ENCODE results near the gene MYOM3. TPM values are rescaled to one million over a fixed set of nuclear protein-coding genes. Genes with fewer than 3 reads are reported as not detected.

Gene MYOM3
- total RNA-seq, result not detected

GRCh38 chr1:24111996-24112779, at the start of gene MYOM3:
TSS of gene MYOM3 (minus strand) at chr1:24112135. CDS start at chr1:24108636, 3,499 bp downstream.

DNA sequence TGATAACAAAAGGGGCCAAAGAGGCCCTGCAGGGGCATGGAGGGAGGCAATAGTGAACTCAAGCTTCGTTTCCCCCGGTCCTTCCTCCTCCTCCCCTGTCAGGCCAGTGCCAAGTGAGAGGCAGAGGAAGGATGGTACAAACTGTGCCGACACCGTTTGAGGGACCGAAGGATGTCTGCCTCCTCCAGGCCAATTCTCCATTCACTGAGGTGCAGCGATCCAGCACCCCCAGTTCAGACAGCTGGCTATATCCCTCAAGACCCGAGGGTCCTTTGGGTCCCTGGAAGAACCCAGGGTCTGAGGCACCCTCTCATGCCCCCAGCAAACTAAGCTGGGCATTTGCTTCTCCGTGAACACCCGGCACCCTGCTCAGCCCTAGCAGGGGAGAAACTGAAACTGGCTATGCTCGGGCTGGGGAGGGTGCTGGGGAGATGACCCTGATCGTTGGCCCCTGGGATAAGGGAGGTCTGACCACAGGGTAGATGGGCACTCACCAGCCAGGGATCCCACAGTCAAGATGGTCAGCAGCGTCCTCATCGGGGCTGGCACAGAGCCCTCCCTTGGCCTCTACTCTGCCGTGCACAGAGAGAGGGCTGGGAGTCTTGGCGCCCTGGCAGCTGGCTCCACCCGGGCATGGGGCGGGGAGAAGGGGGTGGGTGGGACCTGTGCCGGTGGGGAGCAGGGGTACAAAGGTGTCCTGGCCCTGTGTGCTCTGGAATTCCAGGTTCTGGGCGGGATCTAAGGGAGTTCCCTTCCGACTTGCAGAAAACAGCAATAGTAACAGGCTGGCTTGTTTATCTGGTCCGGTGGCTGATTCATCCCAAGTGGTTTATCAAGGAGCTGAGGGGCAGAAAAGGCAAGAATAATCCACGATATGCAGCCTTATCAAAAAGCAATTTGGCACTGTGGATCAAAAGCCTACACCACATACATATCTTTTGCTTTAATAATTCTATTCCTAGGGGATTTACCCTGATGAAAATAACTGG, 30.9 kb upstream of the MYOM3 start, which contains the start of gene IL22RA1:
Gene IL22RA1 (minus strand): TSS at position 595 of the 989 bp plus-strand sequence. CDS start 58 bp downstream, at position 537.

Other genes with a start within 250 kb of the MYOM3 start
- gene FUCA1, start 243.8 kb downstream of the MYOM3 start, total RNA-seq, result 1 to 10 TPM; 6.8 to 7.0 TPM
- under 1 TPM; 0.28 to 0.29 TPM for gene CNR2, start 198.8 kb downstream of the MYOM3 start, total RNA-seq
- 100 to 1,000 TPM; 132 to 145 TPM for gene PNRC2, start 152.3 kb downstream of the MYOM3 start, total RNA-seq
- gene SRSF10, start 131.8 kb downstream of the MYOM3 start, total RNA-seq, result 100 to 1,000 TPM; 186 to 190 TPM
- not detected for gene IL22RA1, start 31.0 kb upstream of the MYOM3 start, total RNA-seq
- 1 to 10 TPM; 2.1 to 2.7 TPM for gene IFNLR1, start 75.2 kb upstream of the MYOM3 start, total RNA-seq
- not detected for gene GRHL3, start 207.2 kb upstream of the MYOM3 start, total RNA-seq

All from activated naive CD4-positive, alpha-beta T cell treated with anti-CD3 and anti-CD28 coated beads, Interleukin-2, amount 10 ng/mL, durations not matched to agents 5 hours and 36 hours (primary cell).